ENCODE data around the gene RUFY1.
"Not testable (repeated sequence)": the region's sequence is repeated elsewhere in the genome, so short reads cannot be mapped to it uniquely, and the experiment has no call there.

Gene RUFY1

DNA sequence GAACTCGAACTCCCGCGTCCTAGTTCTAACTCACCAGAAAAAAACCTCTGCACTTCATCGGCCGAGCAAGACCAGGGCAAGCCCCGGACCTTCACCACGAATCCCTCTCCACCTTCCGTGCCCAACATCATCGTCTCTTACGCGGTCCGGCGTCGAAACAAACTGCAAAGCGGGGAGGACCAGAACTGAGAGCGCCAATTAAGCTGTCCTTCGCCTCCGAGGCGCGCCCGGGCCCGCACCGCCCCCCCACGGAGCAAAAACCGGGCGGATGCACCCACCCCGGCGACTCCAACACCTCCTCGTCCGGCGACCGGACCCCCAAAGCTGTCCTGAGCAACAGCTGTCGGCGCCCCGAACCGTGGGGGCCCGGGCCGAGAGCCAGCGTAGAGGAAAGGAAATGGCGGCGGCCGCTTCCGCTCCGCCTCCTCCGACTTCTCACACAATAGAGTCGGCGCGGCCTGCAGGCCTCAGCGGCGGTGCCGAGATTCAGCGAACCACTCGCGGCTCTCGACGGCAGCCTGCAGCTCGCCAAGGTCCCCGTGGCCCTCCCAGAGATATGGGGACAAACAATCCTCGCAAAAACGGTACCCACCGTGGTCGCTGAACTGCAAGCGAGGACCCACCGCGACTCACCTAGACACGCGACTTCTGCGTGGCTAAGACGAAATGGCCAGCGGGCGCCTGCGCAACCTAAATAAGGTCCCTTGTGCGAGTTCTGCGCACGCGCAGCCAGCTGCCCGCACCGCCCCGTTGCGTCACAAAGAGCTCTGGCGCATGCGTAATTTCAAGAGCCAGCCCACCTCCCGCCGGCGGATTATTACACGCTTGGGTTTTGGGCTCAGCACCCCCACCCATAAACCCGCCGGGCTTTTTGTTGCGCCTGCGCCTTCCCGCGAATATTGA, 72.9 kb downstream of the RUFY1 start, which contains the start of gene HNRNPH1:
TSS of gene HNRNPH1 (minus strand) at position 669 of the 903 bp plus-strand sequence. CDS start at position 131, 538 bp downstream.
- DNase-seq = peak; percentile 99

DNA sequence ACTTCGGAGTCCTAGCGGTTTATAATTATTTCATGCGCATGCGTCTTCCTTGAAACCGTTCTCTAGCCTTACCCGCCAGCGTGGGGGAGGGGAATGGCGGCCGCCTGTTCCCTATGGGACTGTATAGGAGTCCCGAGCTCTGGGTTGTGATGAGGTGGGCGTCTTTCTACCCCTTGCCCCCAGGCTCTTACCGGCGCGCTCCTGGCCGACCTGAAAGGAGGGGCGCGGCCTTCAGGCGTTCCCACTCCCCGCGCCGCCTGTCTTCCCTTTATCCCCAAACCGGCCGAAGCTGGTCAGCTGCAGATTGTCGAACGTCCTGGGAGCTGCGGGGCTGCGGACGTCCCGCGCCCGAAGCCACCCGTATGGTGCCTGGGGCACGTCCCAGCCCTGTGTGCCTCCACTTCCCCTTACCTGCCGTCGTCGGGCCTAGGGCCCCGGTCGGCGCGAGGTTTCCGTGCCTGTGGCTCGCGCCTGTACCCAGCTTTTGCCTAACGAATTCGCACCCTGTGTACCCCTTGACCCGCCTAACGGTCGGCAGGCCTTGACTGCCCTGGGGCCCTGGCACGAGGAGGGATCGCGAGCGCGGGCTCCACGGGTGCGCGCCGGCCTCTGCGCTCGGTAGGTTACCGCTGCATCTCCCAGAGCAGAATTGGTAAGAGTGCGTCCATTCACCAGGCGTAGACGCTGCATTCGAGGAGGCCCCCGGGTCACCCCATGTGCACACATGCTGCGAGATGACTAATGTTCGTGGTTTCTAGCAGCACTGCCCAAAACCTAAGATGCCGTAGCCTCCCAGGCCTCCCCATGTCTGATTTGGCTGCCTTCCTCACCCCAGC, 73.8 kb downstream of the RUFY1 start:
- peak; percentile 82 for DNase-seq

DNA sequence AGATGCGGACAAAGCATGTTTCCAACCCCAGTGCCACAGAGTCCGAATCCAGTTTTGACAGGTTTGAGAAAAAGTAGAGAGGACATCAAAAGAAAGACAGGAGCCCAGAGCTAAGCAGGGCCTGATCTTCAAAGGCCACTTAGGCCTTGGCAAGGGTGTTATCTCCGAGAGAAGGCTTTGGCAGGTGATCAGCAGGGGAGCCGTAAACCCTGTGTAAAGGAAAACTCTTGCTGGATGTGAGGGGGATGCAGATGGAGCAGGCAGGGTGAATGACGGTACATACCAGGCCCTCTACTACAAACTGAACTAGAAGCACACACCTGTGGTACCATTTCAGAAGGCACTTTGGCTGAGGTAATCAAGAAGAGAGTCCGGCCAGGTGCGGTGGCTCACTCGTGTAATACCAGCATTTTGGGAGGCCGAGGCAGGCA, 74.5 kb downstream of the RUFY1 start:
- peak; percentile 55 for DNase-seq

DNA sequence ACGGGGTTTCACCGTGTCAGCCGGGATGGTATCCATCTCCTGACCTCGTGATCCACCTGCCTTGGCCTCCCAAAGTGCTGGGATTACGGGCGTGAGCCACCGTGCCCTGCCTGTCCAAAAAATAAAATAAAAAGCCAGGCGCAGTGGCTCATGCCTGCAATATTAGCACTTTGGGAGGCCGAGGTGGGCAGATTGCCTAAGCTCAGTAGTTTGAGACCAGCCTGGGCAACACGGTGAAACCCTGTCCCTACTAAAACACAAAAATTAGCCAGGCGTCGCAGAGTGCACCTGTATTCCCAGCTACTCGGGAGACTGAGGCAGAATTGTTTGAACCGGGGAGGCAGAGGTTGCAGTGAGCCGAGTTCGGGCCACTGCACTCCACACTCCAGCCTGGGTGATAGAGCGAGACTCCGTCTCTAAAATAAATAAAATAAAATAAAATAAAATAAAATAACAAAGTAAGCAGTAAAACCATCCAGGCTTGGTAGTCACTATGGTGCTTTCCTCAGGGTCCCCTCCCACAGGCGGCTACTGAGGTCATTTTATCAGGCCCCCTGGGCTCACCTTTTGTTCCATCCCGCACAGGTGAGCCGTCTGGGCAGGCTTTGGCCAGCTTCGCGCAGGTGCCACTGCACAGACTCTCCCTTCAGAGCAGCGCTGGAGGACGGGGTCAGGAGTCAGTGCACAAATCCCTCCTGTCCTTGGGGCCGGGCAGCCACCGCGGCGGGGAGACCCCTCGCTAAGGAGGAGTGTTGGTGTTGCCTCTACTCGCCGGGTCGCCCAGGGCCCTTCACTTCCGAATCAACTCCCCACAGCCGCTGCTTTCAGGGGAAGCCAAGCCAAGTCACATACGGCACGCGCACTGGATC, 83.4 kb downstream of the RUFY1 start:
- DNase-seq = peak; percentile 51

DNA sequence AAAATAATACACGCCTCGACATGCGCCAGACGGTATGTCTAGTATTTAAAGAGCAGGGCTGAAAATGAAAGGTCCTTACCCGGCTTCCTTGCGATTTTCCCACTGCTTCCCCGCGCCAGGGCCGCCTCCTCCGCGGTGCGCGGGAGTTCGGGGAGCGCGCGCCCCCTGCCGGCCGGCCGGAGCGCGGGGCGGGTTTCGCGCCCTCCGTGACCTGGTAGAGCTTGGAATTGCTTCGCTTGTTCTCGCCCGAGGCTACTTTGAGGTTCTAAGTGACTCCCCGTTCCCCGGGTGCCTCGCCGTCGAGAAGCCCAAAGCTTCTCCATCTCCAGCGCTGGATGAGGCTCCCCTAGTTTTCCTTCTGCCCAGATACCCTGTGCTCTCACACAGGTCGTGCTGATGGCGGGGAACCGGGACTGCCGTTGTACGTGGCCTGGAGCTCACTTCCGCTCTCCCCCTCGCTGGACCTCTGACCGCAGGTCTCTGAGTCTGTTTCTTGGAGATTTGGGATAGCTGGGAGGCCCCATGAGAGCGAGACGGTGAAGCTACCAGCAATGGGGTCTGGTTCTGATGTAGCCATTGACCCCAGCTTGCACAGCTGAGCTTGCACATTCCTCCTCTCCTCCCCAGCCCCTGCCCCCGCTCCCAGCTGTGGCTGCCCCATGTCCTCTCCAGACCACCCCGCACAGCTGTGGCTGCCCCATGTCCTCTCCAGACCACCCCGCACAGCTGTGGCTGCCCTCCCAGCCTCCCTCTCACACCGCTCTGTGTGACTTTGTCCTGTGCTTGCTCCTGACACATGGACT, 84.2 kb downstream of the RUFY1 start:
- DNase-seq = not testable (repeated sequence)

DNA sequence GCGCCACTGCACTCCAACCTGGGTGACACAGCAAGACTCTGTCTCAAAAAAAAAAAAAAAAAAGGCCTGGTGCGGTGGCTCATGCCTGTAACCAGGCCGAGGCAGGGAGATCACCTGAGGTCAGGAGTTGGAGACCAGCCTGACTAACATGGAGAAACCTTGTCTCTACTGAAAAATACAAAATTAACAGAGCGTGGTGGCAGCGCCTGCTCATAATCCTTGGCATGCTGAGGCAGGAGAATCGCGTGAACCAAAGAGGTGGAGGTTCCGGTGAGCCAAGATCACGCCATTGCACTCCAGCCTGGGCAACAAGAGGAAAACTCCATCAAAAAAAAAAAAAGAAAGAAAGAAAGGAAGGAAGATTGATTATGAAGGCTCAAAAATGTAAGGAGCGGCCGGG, 88.9 kb downstream of the RUFY1 start:
- DNase-seq = not testable (repeated sequence)

DNA sequence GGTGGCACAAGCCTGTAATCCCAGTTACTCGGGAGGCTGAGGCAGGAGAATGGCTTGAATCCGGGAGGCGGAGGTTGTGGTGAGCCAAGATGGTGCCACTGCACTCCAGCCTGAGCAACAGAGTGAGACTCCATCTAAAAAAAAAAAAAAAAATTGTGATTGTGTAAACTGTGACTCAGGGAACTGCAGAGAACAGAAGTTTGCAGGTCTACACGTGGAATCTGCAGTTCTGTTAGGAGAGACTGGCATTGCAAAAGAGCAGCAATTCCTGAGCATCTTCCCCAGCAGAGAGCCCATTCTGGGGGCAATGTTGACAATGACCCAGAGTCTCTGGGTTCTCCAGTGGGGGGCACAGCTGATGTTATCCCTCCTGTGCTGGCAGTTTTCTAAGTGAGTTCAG, 91.4 kb downstream of the RUFY1 start:
- not testable (repeated sequence) for DNase-seq

DNA sequence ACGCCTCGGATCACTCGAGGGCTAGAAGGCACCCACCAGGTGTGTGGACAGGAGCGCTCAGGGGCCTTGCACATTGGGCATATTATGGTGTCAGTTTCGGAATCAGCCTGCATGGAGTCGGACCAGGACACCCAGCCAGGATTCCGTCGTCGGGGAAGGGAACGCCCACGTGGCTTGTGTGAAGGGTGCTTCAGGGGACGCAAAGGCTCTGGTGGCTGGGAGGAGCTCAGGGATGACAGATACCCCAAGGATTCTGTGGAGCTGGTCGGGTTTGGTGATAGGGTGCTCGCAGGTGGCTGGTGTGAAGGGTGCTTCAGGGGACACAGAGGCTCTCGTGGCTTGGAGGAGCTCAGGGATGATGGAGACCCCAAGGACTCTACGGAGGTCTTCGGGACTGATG, 92.3 kb downstream of the RUFY1 start:
- DNase-seq = not testable (repeated sequence)

DNA sequence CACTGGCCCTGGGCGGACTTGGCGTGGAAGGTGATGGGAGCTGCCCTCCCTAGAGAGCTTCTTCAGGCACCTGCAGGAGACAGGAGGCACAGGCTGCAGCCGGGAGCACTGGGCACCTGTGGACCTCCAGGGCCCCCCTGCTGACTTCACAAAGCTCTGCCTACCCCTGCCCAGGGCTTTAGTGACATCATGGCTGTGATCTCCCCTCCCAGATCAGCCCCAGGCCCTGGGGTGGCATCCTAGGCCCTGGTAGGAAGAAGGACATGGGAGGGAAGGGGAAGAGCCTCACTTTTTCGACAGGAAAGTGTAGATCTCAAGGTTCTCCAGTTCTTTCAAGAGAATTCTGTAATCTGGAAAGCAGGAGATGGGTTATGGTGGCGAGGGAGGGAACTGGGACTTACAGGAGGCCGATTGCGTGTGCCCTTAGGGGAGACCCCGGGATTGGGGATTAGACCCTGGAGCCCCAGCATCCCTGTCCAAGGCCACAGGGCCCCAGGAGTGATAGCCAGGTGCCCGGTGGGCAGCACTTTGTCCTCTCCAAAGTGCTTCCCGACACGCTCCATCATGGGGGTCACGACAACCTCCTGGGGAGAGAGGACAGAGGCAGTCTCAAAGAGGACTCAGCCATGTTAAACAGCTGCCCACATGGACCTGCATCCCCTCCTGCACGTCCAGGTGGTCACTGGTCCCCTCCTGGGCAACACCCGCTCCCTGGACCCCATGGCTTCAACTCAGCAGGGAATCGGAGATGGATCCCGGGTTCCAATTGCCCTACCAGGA, 93.0 kb downstream of the RUFY1 start:
- not testable (repeated sequence) for DNase-seq

DNA sequence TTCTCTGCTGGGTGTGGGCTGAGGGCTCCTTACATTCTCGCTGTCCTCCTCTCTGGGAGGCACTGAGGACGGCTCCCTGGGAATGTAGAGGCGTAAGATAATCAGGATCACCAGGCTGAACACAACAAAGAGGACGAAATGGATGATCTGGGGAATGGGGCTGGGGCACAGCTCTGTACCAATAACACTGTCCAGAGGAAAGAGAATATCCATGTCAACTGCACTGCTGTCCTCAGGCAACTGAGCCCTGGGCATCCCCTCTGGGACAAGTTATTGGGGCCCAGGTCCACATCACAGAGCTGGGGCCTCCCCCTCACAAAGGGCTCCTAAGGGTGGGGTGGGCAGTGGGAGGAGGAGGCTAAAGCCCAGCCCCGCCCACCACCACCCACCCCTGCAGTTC, 94.4 kb downstream of the RUFY1 start:
- DNase-seq = not testable (repeated sequence)

DNA sequence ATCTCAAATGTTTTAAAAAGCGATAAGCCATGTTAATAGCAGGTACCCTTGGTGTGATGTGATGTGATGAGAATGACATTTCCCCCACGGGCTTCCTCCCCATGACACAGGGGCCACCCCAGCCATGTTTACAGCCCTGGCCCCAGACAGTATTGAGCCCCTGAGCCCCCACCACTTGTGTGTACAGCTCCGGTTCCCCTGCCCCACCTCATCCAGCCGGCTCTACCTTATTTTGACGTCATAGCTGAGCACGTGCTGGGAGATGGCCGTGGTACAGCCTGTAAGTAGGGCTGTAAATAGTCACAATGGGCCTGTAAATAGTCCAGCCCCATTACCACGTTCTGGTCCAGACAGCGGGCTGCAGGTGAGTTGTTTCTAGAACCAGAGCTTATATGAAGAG, 98.1 kb downstream of the RUFY1 start:
- no peak for DNase-seq

DNA sequence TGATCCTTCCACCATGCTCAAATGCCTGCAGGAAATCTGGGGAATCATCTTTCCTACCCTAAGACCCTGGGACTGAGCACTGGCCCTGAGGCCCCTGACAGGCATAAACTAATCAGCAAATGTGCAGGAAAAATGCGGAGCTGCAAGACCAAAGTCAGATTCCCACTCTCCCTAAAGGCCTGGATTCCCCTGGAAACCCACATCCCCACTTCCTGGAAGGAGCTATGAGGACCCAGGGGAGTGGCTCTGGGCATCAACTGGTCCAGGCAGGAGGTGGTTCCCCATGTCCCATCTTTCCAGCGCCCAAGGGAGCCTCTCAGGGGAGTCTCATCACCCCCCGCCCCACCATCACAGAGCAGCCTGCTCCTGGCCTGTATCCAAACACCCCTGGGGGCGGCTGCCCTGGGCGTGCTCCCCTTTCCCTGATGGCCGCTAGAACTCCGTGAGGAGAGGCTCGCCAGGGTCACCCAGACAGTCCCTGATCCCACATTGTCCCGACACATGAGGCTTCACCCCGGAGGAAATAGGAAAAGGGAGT, 98.9 kb downstream of the RUFY1 start:
- not testable (repeated sequence) for DNase-seq

DNA sequence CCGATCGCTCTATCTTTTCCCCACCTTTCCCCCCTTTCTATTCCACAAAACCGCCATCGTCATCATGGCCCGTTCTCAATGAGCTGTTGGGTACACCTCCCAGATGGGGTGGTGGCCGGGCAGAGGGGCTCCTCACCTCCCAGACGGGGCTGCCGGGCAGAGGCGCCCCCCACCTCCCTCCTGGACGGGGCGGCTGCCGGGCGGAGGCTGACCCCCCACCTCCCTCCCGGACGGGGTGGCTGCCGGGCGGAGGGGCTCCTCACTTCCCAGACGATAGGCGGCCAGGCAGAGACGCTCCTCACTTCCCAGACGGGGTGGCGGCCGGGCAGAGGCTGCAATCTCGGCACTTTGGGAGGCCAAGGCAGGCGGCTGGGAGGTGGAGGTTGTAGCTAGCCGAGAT, 99.9 kb downstream of the RUFY1 start:
- DNase-seq = not testable (repeated sequence)

DNA sequence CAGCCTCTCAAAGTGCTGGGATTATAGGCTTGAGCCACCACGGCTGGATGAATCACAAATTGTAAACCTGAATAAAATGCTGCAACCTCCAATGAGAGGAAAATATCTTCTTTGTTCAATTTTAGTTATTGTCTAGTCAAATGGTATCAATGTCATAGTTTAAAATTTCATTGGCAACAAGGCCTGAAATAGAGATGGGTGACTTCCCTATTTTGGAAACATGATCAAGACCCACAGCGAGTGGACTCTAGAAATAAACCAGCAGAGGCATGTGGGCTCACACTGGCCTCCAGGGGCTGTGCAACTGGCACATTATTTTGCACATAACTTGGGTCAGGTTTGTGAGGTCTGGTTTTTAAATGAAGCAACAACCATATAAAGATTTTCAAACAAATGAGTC, 102.8 kb downstream of the RUFY1 start:
- not testable (repeated sequence) for DNase-seq

DNA sequence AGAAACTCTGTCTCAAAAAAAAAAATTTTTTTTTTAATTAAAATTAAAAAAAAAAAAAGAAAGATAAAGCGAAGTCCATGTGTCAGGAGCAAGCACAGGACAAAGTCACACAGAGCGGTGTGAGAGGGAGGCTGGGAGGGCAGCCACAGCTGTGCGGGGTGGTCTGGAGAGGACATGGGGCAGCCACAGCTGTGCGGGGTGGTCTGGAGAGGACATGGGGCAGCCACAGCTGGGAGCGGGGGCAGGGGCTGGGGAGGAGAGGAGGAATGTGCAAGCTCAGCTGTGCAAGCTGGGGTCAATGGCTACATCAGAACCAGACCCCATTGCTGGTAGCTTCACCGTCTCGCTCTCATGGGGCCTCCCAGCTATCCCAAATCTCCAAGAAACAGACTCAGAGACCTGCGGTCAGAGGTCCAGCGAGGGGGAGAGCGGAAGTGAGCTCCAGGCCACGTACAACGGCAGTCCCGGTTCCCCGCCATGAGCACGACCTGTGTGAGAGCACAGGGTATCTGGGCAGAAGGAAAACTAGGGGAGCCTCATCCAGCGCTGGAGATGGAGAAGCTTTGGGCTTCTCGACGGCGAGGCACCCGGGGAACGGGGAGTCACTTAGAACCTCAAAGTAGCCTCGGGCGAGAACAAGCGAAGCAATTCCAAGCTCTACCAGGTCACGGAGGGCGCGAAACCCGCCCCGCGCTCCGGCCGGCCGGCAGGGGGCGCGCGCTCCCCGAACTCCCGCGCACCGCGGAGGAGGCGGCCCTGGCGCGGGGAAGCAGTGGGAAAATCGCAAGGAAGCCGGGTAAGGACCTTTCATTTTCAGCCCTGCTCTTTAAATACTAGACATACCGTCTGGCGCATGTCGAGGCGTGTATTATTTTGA, 107.2 kb downstream of the RUFY1 start:
- not testable (repeated sequence) for DNase-seq

DNA sequence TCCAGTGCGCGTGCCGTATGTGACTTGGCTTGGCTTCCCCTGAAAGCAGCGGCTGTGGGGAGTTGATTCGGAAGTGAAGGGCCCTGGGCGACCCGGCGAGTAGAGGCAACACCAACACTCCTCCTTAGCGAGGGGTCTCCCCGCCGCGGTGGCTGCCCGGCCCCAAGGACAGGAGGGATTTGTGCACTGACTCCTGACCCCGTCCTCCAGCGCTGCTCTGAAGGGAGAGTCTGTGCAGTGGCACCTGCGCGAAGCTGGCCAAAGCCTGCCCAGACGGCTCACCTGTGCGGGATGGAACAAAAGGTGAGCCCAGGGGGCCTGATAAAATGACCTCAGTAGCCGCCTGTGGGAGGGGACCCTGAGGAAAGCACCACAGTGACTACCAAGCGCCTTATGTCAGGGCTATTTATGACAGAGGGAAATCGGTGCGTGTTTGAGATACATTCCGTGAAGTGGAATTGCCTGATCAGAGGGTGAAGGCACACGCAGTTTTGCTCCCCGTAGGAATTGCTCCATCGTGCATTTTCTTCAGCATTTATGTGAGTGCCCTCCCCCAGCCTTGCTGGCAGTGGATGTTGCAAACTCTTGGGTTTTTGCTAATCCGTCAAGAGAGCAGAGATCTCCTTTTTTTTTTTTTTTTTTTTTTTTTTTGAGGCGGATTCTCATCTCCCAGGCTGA, 108.0 kb downstream of the RUFY1 start:
- DNase-seq = not testable (repeated sequence)

Measured in activated effector memory CD4-positive, alpha-beta T cell treated with anti-CD3 and anti-CD28 coated beads, Interleukin-2, amount 50 U/mL, for 16 hours (primary cell).